Spleen (tissue), 11 donors: ENCODE data around the gene MAGI2. TPM values are rescaled to one million over a fixed set of nuclear protein-coding genes. Genes with fewer than 3 reads are reported as not detected.

Experiments
- DNase-seq: peaks from one replicate; pipeline ENCODE4 v3.0.0-alpha.2; 2020
- H3K27ac ChIP-seq, 8 donors: fragments of 200-600 bp; sonication (generic) in 7 of 8; 1 replicate in 4 of 8; 2 replicates in 4 of 8; pipeline versions ENCODE4 v1.5.0 to v1.8.0; 2016 to 2021; ENCODE audit warnings: inconsistent platforms in 4 of 8, mild to moderate bottlenecking in 4 of 8, moderate library complexity in 1 of 8
- H3K27me3 ChIP-seq, 7 donors: fragments of 200-600 bp; sonication (generic) in 6 of 7; replicated peaks in 1 of 7; 1 replicate in 4 of 7; 2 replicates in 3 of 7; pipeline versions ENCODE4 v1.5.0 to v1.8.0; 2016 to 2021; ENCODE audit warnings: inconsistent platforms in 3 of 7, mild to moderate bottlenecking in 1 of 7
- H3K36me3 ChIP-seq, 6 donors: fragments of 200-600 bp; sonication (generic) in 5 of 6; 1 replicate in 4 of 6; 2 replicates in 2 of 6; pipeline versions ENCODE4 v1.5.0 to v1.8.0; 2016 to 2021; ENCODE audit warnings: inconsistent platforms in 2 of 6
- H3K4me1 ChIP-seq, 6 donors: fragments of 200-600 bp; sonication (generic) in 5 of 6; 1 replicate in 3 of 6; 2 replicates in 3 of 6; pipeline versions ENCODE4 v1.5.0 to v1.8.0; 2016 to 2021; ENCODE audit warnings: inconsistent platforms in 3 of 6
- H3K4me3 ChIP-seq, 8 donors: fragments of 200-600 bp; sonication (generic) in 7 of 8; 1 replicate in 4 of 8; 2 replicates in 4 of 8; pipeline versions ENCODE4 v1.5.0 to v1.8.0; 2016 to 2021; ENCODE audit warnings: inconsistent platforms in 4 of 8, mild to moderate bottlenecking in 4 of 8, moderate library complexity in 2 of 8
- H3K9me3 ChIP-seq, 8 donors: fragments of 200-600 bp; sonication (generic) in 7 of 8; 1 replicate in 4 of 8; 2 replicates in 4 of 8; pipeline versions ENCODE4 v1.5.0 to v1.8.0; 2016 to 2021; ENCODE audit warnings: inconsistent platforms in 4 of 8
- CTCF ChIP-seq, 11 experiments: fragments of 200-600 bp in 7 of 11; fragments of 450-650 bp in 4 of 11; sonication (generic) in 4 of 11; IDR thresholded peaks in 8 of 11; conservative IDR thresholded peaks in 3 of 11; 1 replicate in 7 of 11; 2 replicates in 4 of 11; pipeline versions ENCODE4 v1.4.0 to v1.8.0; 2016 to 2021; ENCODE audit warnings: antibody characterized with exemption in 11 of 11, inconsistent platforms in 4 of 11, mild to moderate bottlenecking in 1 of 11
- POLR2A ChIP-seq, 3 donors: fragments of 450-650 bp; IDR thresholded peaks; one replicate each; pipeline ENCODE4 v1.5.1; 2017; ENCODE audit warnings: antibody characterized with exemption in 3 of 3, mild to moderate bottlenecking in 1 of 3
- POLR2AphosphoS5 ChIP-seq, 3 donors: sonication (generic); formaldehyde crosslinking; IDR thresholded peaks; one replicate each; pipeline ENCODE4 v1.5.1; 2017; ENCODE audit warnings: antibody characterized with exemption in 3 of 3
- WGBS, 5 donors: extraction: QIAGEN DNeasy Blood & Tissue Kit in 3 of 5; methylation state at CpG; one replicate each; pipeline versions ENCODE4 v1.1.5 to v1.1.7; 2013 to 2018; 5-methylcytosine and 5-hydroxymethylcytosine counted together
- intact Hi-C: fragments of 100-400 bp; cut with DNase I; formaldehyde crosslinking; loops from one replicate; pipeline ENCODE4 v1.15.0; 2023; ENCODE audit warnings: low total_unique reads
- polyA plus RNA-seq, 3 donors: library from polyadenylated mRNA; stranded (reverse); fragments of 200-250 nt; gene quantifications; one replicate each; pipeline ENCODE4 v1.2.1, GENCODE V29; 2013
- total RNA-seq, 7 donors: library from RNA; depleted of rRNA in 3 of 7; stranded (reverse); fragments of >200 nt in 3 of 7; fragmentation: NEBNext Ultra II Directional in 4 of 7; extraction: Animal tissue kit (Norgen Biotek cat#: 25700) in 4 of 7; gene quantifications; one replicate each; pipeline versions ENCODE4 v1.1.0 to v1.2.1, GENCODE V29; 2016 to 2021
- donor health status: healthy with polysubstance abuse.
- donor health status: DM: no; HTN: no; CAD: no; lungs with moderate emphysema.
- donor health status: DM: no; HTN: no; CAD: no.
- donor health status: Bipolar disorder and iron deficiency.
- donor health status: healthy.
- donor health status: DM: no; HTN: no; CAD: no.
- donor health status: DM: yes; HTN: yes; CAD: no.

Gene MAGI2
- total and polyA plus RNA-seq, 10 donors: 0.74 to 18.1 (median 11.1) TPM

GRCh38 chr7:79064187-79064823 is 389.2 kb downstream of the MAGI2 start:
- Histone ChIP-seq H3K4me3 (no peak overlapping the region), H3K27ac (no peak overlapping the region), H3K27me3 (no peaks in the 10 kb centered on the region), H3K36me3 (no peaks in the 10 kb centered on the region), H3K4me1 (no peaks in the 10 kb centered on the region), H3K9me3 (peaks cover 0 to 24% (median 18%) of the 10 kb centered on the region in 8 donors)
- intact Hi-C loops: no loop called here
- no peak for DNase-seq
- no peak for TF ChIP-seq CTCF (IDR thresholded peaks at IDR 0.05 in 8 of 11, conservative IDR thresholded peaks at IDR 0.05 in 3 of 11)
- TF ChIP-seq POLR2A (IDR thresholded peaks at IDR 0.05): no peak
- TF ChIP-seq POLR2AphosphoS5 (IDR thresholded peaks at IDR 0.05): no peak
- 80 to 83% (median 82%) methylated on average over 3 of the region's 3 CpGs for WGBS, 5 donors

GRCh38 chr7:79063019-79063698 is 390.3 kb downstream of the MAGI2 start:
- Histone ChIP-seq H3K9me3 (peaks cover 0 to 24% (median 17%) of the 10 kb centered on the region in 8 donors), H3K27me3 (no peaks in the 10 kb centered on the region), H3K36me3 (no peaks in the 10 kb centered on the region), H3K4me3 (no peak overlapping the region), H3K27ac (no peak overlapping the region), H3K4me1 (no peaks in the 10 kb centered on the region)
- WGBS, 5 donors: 62 to 76% (median 66%) methylated on average over 2 of the region's 2 CpGs
- TF ChIP-seq POLR2AphosphoS5 (IDR thresholded peaks at IDR 0.05): no peak
- no peak for TF ChIP-seq CTCF (IDR thresholded peaks at IDR 0.05 in 8 of 11, conservative IDR thresholded peaks at IDR 0.05 in 3 of 11)
- no peak for TF ChIP-seq POLR2A (IDR thresholded peaks at IDR 0.05)
- no peak for DNase-seq
- intact Hi-C loops: no loop called here

- no peak for TF ChIP-seq CTCF (IDR thresholded peaks at IDR 0.05 in 8 of 11, conservative IDR thresholded peaks at IDR 0.05 in 3 of 11)
- TF ChIP-seq POLR2AphosphoS5 (IDR thresholded peaks at IDR 0.05): no peak
- TF ChIP-seq POLR2A (IDR thresholded peaks at IDR 0.05): no peak
- H3K4me3 ChIP-seq: no peak overlapping the region
- H3K4me1 ChIP-seq: no peaks in the 10 kb centered on the region
- WGBS, 5 donors: 51 to 67% (median 62%) methylated on average over 3 of the region's 3 CpGs
- no peaks in the 10 kb centered on the region for H3K36me3 ChIP-seq
- no peak overlapping the region for H3K27ac ChIP-seq
- H3K27me3 ChIP-seq: no peaks in the 10 kb centered on the region
- intact Hi-C loops: no loop called here
- peaks cover 0 to 5% (median under 1%) of the 10 kb centered on the region in 8 donors for H3K9me3 ChIP-seq
- DNase-seq: no peak
These were observed 393.0 kb downstream of the MAGI2 start for GRCh38 chr7:79060498-79060897.

- no peak for DNase-seq
- Histone ChIP-seq H3K9me3 (peaks cover 0 to 4% (median 0%) of the 10 kb centered on the region in 8 donors), H3K4me3 (no peak overlapping the region), H3K27me3 (no peaks in the 10 kb centered on the region), H3K36me3 (no peaks in the 10 kb centered on the region), H3K27ac (no peak overlapping the region), H3K4me1 (no peaks in the 10 kb centered on the region)
- WGBS, 5 donors: 60 to 78% (median 74%) methylated on average over 6 of the region's 6 CpGs
- TF ChIP-seq POLR2AphosphoS5 (IDR thresholded peaks at IDR 0.05) (no peak), POLR2A (IDR thresholded peaks at IDR 0.05) (no peak), CTCF (IDR thresholded peaks at IDR 0.05 in 8 of 11, conservative IDR thresholded peaks at IDR 0.05 in 3 of 11) (no peak)
- intact Hi-C loops: no loop called here
These were observed 397.6 kb downstream of the MAGI2 start for GRCh38 chr7:79055722-79056415.
